ENCODE data around the gene TM2D3.

Gene TM2D3

GRCh38 chr15:101615986-101616848 lies 36.0 kb downstream of the TM2D3 start:
- DNase-seq, result no peak
- peaks cover 5% of the 10 kb centered on the region for H3K36me3 ChIP-seq (ENCODE audit: control insufficient read depth, insufficient read depth, low read length)
- H3K27ac ChIP-seq (ENCODE audit: insufficient read depth, low read length, poor library complexity, severe bottlenecking), result no peak overlapping the region
- H3K4me1 ChIP-seq (ENCODE audit: control insufficient read depth, insufficient read depth, low read length, poor library complexity, severe bottlenecking), result no peaks in the 10 kb centered on the region
- H3K9me3 ChIP-seq (ENCODE audit: control insufficient read depth, low read length), result no peaks in the 10 kb centered on the region
- H3K4me3 ChIP-seq (ENCODE audit: insufficient read depth, low read depth, low read length, poor library complexity, severe bottlenecking), result no peak overlapping the region
- no peaks in the 10 kb centered on the region for H3K27me3 ChIP-seq (replicated peaks; ENCODE audit: control insufficient read depth, insufficient read depth, low read length, poor library complexity, severe bottlenecking)

- H3K9me3 ChIP-seq (ENCODE audit: control insufficient read depth, low read length), result no peaks in the 10 kb centered on the region
- H3K27ac ChIP-seq (ENCODE audit: insufficient read depth, low read length, poor library complexity, severe bottlenecking), result no peak overlapping the region
- no peak for DNase-seq
- no peak overlapping the region for H3K4me3 ChIP-seq (ENCODE audit: insufficient read depth, low read depth, low read length, poor library complexity, severe bottlenecking)
- no peaks in the 10 kb centered on the region for H3K27me3 ChIP-seq (replicated peaks; ENCODE audit: control insufficient read depth, insufficient read depth, low read length, poor library complexity, severe bottlenecking)
- H3K36me3 ChIP-seq (ENCODE audit: control insufficient read depth, insufficient read depth, low read length), result no peaks in the 10 kb centered on the region
- H3K4me1 ChIP-seq (ENCODE audit: control insufficient read depth, insufficient read depth, low read length, poor library complexity, severe bottlenecking), result no peaks in the 10 kb centered on the region
Observed at GRCh38 chr15:101615414-101615985, 36.7 kb downstream of the TM2D3 start.

- Histone ChIP-seq H3K36me3 (ENCODE audit: control insufficient read depth, insufficient read depth, low read length) (no peaks in the 10 kb centered on the region), H3K9me3 (ENCODE audit: control insufficient read depth, low read length) (no peaks in the 10 kb centered on the region), H3K27ac (ENCODE audit: insufficient read depth, low read length, poor library complexity, severe bottlenecking) (no peak overlapping the region), H3K4me1 (ENCODE audit: control insufficient read depth, insufficient read depth, low read length, poor library complexity, severe bottlenecking) (no peaks in the 10 kb centered on the region), H3K4me3 (ENCODE audit: insufficient read depth, low read depth, low read length, poor library complexity, severe bottlenecking) (no peak overlapping the region), H3K27me3 (replicated peaks; ENCODE audit: control insufficient read depth, insufficient read depth, low read length, poor library complexity, severe bottlenecking) (no peaks in the 10 kb centered on the region)
- no peak for DNase-seq
Observed at GRCh38 chr15:101614761-101615160, 37.4 kb downstream of the TM2D3 start.

DNA sequence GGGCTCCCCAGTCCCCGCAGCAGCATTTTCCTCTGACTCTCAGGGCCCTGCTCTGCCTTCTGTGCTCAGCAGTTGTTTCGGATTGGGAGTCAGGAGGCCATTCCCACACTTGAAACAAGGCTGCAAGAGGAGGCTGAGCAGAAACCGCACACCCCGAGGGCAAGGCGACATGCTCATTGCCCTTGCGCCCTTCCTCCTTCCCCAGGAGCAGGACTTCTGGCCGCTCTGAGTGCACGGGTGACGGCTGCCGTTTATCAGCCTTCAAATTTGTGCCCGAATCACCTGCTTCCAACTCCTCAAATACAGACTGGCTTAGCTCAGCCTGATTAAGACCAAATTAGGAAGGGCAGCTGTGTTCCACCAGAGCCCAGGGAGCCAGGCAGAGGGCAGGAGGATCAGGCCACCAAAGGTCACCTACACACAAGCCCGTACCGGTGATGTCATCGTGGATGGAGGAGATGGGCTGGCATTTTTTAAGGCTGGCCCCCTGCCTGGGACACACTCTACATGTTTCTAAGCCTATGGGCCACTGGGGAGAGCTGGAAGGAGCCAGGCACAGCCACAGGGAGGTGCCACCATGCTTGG lies 38.1 kb downstream of the TM2D3 start:
- no peaks in the 10 kb centered on the region for H3K27me3 ChIP-seq (replicated peaks; ENCODE audit: control insufficient read depth, insufficient read depth, low read length, poor library complexity, severe bottlenecking)
- H3K4me1 ChIP-seq (ENCODE audit: control insufficient read depth, insufficient read depth, low read length, poor library complexity, severe bottlenecking), result no peaks in the 10 kb centered on the region
- no peak for DNase-seq
- H3K27ac ChIP-seq (ENCODE audit: insufficient read depth, low read length, poor library complexity, severe bottlenecking), result no peak overlapping the region
- H3K4me3 ChIP-seq (ENCODE audit: insufficient read depth, low read depth, low read length, poor library complexity, severe bottlenecking), result no peak overlapping the region
- H3K9me3 ChIP-seq (ENCODE audit: control insufficient read depth, low read length), result no peaks in the 10 kb centered on the region
- H3K36me3 ChIP-seq (ENCODE audit: control insufficient read depth, insufficient read depth, low read length), result no peaks in the 10 kb centered on the region

- H3K36me3 ChIP-seq (ENCODE audit: control insufficient read depth, insufficient read depth, low read length), result no peaks in the 10 kb centered on the region
- H3K4me3 ChIP-seq (ENCODE audit: insufficient read depth, low read depth, low read length, poor library complexity, severe bottlenecking), result no peak overlapping the region
- no peak overlapping the region for H3K27ac ChIP-seq (ENCODE audit: insufficient read depth, low read length, poor library complexity, severe bottlenecking)
- no peak for DNase-seq
- H3K27me3 ChIP-seq (replicated peaks; ENCODE audit: control insufficient read depth, insufficient read depth, low read length, poor library complexity, severe bottlenecking), result no peaks in the 10 kb centered on the region
- H3K9me3 ChIP-seq (ENCODE audit: control insufficient read depth, low read length), result no peaks in the 10 kb centered on the region
- H3K4me1 ChIP-seq (ENCODE audit: control insufficient read depth, insufficient read depth, low read length, poor library complexity, severe bottlenecking), result no peaks in the 10 kb centered on the region
Observed at GRCh38 chr15:101613130-101614000, 38.8 kb downstream of the TM2D3 start.

DNA sequence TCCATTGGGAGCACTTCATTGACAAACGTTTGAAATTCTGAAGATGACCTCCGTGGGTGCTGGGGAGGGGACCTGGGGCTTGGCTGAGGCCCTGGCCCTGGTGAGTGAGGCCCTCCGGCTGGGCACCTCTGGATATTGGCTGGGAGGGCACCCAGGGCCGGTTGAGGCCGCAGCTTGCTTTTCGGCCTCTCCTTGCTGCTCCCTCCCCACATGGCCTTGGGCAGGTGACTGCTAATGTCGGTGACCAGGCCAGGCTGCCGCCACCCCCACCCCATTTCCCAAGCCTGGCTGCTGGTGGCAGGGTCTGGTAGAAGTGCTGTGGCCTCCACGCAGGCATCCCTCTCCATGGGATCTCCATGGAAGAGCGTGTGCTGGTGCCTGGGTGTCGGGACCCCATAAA lies 39.5 kb downstream of the TM2D3 start:
- Histone ChIP-seq H3K36me3 (ENCODE audit: control insufficient read depth, insufficient read depth, low read length) (no peaks in the 10 kb centered on the region), H3K27ac (ENCODE audit: insufficient read depth, low read length, poor library complexity, severe bottlenecking) (no peak overlapping the region), H3K4me1 (ENCODE audit: control insufficient read depth, insufficient read depth, low read length, poor library complexity, severe bottlenecking) (no peaks in the 10 kb centered on the region), H3K4me3 (ENCODE audit: insufficient read depth, low read depth, low read length, poor library complexity, severe bottlenecking) (no peak overlapping the region), H3K9me3 (ENCODE audit: control insufficient read depth, low read length) (no peaks in the 10 kb centered on the region), H3K27me3 (replicated peaks; ENCODE audit: control insufficient read depth, insufficient read depth, low read length, poor library complexity, severe bottlenecking) (no peaks in the 10 kb centered on the region)
- DNase-seq, result no peak

DNA sequence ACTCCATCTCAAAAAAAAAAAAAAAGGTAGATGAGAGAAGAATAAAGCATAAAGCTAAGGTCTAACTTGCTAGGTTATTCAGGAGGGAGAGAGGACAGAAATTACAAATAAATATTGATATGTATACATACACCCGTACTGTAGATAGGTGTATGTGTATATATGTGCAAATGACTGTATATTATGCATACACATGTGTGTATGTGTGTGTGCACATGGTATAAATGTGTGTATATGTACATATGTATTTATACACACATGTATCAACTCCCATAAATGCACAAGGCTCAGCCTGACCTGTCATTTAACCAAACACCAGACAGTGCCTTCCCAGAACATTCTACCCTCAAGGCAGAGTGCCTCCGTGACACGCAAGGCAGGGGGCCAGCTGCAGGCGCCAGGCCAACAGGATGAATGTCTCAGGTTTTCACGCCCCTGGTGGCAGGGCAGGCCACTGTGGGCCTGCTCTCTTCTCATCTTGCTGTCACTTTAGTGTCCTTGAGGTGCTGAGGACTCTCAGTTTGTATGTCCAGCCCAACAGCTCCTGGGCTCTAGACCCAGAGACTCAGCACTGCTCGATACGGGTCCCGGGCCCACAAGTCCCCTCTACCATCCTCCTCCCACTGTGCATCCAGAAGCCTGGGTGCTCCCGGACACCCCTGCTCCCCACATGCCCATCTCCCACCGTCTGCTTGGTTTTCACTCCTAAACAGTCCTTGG lies 40.4 kb downstream of the TM2D3 start:
- Histone ChIP-seq H3K27me3 (replicated peaks; ENCODE audit: control insufficient read depth, insufficient read depth, low read length, poor library complexity, severe bottlenecking) (no peaks in the 10 kb centered on the region), H3K36me3 (ENCODE audit: control insufficient read depth, insufficient read depth, low read length) (no peaks in the 10 kb centered on the region), H3K4me1 (ENCODE audit: control insufficient read depth, insufficient read depth, low read length, poor library complexity, severe bottlenecking) (no peaks in the 10 kb centered on the region), H3K9me3 (ENCODE audit: control insufficient read depth, low read length) (no peaks in the 10 kb centered on the region), H3K4me3 (ENCODE audit: insufficient read depth, low read depth, low read length, poor library complexity, severe bottlenecking) (no peak overlapping the region), H3K27ac (ENCODE audit: insufficient read depth, low read length, poor library complexity, severe bottlenecking) (no peak overlapping the region)
- no peak for DNase-seq

DNA sequence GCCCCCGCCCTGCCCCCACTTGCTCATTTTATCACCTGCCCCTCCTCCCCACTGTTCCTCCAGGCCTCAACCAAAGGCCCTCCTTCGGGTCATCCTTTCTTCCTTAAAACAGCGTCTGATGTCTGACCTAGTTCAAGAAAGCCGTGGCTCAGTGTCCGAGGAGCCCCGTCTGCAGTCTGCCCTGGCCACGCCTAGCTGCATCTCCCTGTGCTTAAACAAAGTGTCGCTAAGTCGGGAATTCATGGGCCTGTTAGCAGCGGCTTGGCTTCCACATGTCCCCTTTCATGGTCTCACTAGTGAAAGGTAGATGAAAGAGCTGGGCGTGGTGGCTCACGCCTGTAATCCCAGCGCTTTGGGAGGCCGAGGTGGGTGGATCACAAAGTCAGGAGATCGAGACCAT lies 41.2 kb downstream of the TM2D3 start:
- no peaks in the 10 kb centered on the region for H3K9me3 ChIP-seq (ENCODE audit: control insufficient read depth, low read length)
- H3K36me3 ChIP-seq (ENCODE audit: control insufficient read depth, insufficient read depth, low read length), result no peaks in the 10 kb centered on the region
- no peaks in the 10 kb centered on the region for H3K27me3 ChIP-seq (replicated peaks; ENCODE audit: control insufficient read depth, insufficient read depth, low read length, poor library complexity, severe bottlenecking)
- H3K4me1 ChIP-seq (ENCODE audit: control insufficient read depth, insufficient read depth, low read length, poor library complexity, severe bottlenecking), result no peaks in the 10 kb centered on the region
- DNase-seq, result no peak
- no peak overlapping the region for H3K4me3 ChIP-seq (ENCODE audit: insufficient read depth, low read depth, low read length, poor library complexity, severe bottlenecking)
- no peak overlapping the region for H3K27ac ChIP-seq (ENCODE audit: insufficient read depth, low read length, poor library complexity, severe bottlenecking)

DNA sequence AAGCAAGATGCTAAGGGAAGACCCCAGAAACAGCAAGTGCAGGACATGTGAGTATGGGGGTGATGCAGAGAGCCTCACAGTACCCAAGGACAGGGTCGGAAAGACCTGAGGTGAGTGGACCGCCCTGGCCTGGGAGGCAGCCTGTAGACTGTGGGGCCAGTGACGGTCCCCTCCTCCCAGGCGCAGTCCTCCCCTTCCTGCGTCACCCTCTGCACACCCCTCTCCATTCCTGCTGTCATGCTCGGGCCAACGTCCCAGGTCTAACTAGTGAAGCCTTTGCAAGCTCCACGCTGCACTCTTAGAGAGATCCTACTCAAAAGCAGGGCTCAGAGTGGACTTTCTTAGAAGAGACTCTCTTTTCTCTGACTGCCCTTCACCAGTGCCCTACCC lies 41.6 kb downstream of the TM2D3 start:
- Histone ChIP-seq H3K9me3 (ENCODE audit: control insufficient read depth, low read length) (no peaks in the 10 kb centered on the region), H3K4me1 (ENCODE audit: control insufficient read depth, insufficient read depth, low read length, poor library complexity, severe bottlenecking) (no peaks in the 10 kb centered on the region), H3K27me3 (replicated peaks; ENCODE audit: control insufficient read depth, insufficient read depth, low read length, poor library complexity, severe bottlenecking) (no peaks in the 10 kb centered on the region)

More for the DNA sequence above, 41.6 kb downstream of the TM2D3 start:
- H3K4me3 ChIP-seq (ENCODE audit: insufficient read depth, low read depth, low read length, poor library complexity, severe bottlenecking), result no peak overlapping the region
- no peak for DNase-seq
- H3K27ac ChIP-seq (ENCODE audit: insufficient read depth, low read length, poor library complexity, severe bottlenecking), result no peak overlapping the region
- no peaks in the 10 kb centered on the region for H3K36me3 ChIP-seq (ENCODE audit: control insufficient read depth, insufficient read depth, low read length)

Measured in effector memory CD4-positive, alpha-beta T cell (primary cell).